ENCODE results near the gene CCDC146. TPM values are rescaled to one million over a fixed set of nuclear protein-coding genes. Genes with fewer than 3 reads are reported as not detected.
A peak's percentile ranks its signal among the peaks of the same experiment; 100 is the strongest.

The CCDC146 gene
- polyA plus RNA-seq, 1 of the 3 experiments (the other 2 are of a cell fraction): 2.7 TPM

DNA sequence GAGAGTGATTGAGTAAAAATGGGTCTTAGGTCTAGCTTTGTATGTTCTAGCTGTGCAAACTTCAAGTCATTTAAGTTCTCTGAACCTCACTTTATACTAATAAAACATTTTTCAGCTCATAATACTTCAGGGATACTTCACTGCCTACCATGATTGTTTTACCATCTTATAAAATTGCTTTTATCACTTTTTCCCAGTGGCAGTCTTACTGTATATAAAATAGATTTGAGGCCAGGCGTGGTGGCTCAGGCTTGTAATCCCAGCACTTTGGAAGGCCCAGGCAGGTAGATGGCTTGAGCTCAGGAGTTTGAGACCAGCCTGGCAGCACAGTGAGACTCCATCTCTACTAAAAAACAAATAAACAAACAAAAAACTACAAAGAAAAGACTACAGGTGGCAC, 59.8 kb downstream of the CCDC146 start (continued):
- no peak for TF ChIP-seq RXRA (IDR thresholded peaks at IDR 0.05; ENCODE audit: borderline replicate concordance, low read depth)
- TF ChIP-seq EP300 (IDR thresholded peaks at IDR 0.05; ENCODE audit: borderline replicate concordance in 1 of 2, low read depth in 1 of 2, low read length in 1 of 2): no peak
- TF ChIP-seq, protein P1, sequence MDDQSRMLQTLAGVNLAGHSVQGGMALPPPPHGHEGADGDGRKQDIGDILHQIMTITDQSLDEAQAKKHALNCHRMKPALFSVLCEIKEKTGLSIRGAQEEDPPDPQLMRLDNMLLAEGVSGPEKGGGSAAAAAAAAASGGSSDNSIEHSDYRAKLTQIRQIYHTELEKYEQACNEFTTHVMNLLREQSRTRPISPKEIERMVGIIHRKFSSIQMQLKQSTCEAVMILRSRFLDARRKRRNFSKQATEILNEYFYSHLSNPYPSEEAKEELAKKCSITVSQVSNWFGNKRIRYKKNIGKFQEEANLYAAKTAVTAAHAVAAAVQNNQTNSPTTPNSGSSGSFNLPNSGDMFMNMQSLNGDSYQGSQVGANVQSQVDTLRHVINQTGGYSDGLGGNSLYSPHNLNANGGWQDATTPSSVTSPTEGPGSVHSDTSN (IDR thresholded peaks at IDR 0.05): no peak

DNA sequence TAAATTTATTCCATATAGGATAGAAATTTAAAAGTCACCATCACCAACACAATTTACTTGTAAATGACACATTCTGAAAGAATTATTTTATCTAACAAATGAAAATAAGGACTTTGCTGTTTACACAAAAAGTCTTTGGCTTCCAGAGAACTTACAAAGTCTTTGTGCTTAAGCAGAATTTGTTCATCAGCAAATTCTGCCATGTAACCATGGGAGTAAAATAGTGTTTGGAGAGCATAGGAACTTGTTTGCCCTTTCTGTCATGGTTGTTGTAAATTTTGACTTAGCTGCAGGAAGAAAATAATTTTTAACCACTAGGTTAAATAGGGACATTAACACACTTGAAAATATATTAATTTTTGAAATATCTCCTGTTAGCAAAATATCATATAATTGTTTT, 62.0 kb downstream of the CCDC146 start:
- Histone ChIP-seq H3K4me3 (ENCODE audit: low read depth in 2 of 2, low read length in 1 of 2) (no peak overlapping the region), H3K9me3 (no peaks in the 10 kb centered on the region), H3K9me2 (no peaks in the 10 kb centered on the region), H3K4me1 (ENCODE audit: control insufficient read depth in 1 of 2, insufficient read depth in 2 of 2, low read depth in 1 of 2, low read length in 1 of 2) (peaks cover 4 to 5% of the 10 kb centered on the region in 2 experiments; a peak in 2 of 4 replicates), H3K27ac (ENCODE audit: low read depth in 2 of 2, low read length in 1 of 2) (peak overlapping the region in 1 of 2 experiments; percentile 55; a peak in 1 of 4 replicates), H3K36me3 (replicated peaks in 1 of 2; ENCODE audit: control insufficient read depth in 1 of 2, insufficient read depth in 2 of 2, low read length in 1 of 2) (no peaks in the 10 kb centered on the region), H4K20me1 (ENCODE audit: insufficient read depth) (no peaks in the 10 kb centered on the region), H3K9ac (no peak overlapping the region), H3K27me3 (ENCODE audit: insufficient read depth) (no peaks in the 10 kb centered on the region), H3F3A (replicated peaks; ENCODE audit: insufficient read depth) (peaks cover 6% of the 10 kb centered on the region), H3K4me2 (no peak overlapping the region), H2AFZ (ENCODE audit: low read depth) (no peak overlapping the region), H3K79me2 (ENCODE audit: insufficient read depth) (no peaks in the 10 kb centered on the region)
- no peak for DNase-seq
- TF ChIP-seq RXRA (IDR thresholded peaks at IDR 0.05; ENCODE audit: borderline replicate concordance, low read depth) (no peak), FOSL2 (IDR thresholded peaks at IDR 0.05; ENCODE audit: borderline replicate concordance, low read depth) (no peak), CHD2 (IDR thresholded peaks at IDR 0.05; ENCODE audit: low read length, partially characterized antibody) (no peak), SIN3A (IDR thresholded peaks at IDR 0.05; ENCODE audit: borderline replicate concordance, low read depth, low read length) (no peak), MXI1 (IDR thresholded peaks at IDR 0.05; ENCODE audit: low read depth, low read length) (no peak), TCF12 (IDR thresholded peaks at IDR 0.05) (no peak), EP300 (IDR thresholded peaks at IDR 0.05; ENCODE audit: borderline replicate concordance in 1 of 2, low read depth in 1 of 2, low read length in 1 of 2) (no peak), RAD21 (IDR thresholded peaks at IDR 0.05; ENCODE audit: low read length) (no peak), TAF1 (IDR thresholded peaks at IDR 0.05; ENCODE audit: borderline replicate concordance, low read depth, low read length) (no peak), FOXM1 (IDR thresholded peaks at IDR 0.05; ENCODE audit: low read depth) (no peak), NRF1 (IDR thresholded peaks at IDR 0.05; ENCODE audit: low read depth, low read length) (no peak), JUND (IDR thresholded peaks at IDR 0.05) (no peak), ELF1 (IDR thresholded peaks at IDR 0.05) (no peak), FOXJ3 (CRISPR knock-in tag; IDR thresholded peaks at IDR 0.05) (no peak), TEAD4 (IDR thresholded peaks at IDR 0.05; ENCODE audit: borderline replicate concordance, insufficient read depth) (no peak)
- TF ChIP-seq, protein P2, sequence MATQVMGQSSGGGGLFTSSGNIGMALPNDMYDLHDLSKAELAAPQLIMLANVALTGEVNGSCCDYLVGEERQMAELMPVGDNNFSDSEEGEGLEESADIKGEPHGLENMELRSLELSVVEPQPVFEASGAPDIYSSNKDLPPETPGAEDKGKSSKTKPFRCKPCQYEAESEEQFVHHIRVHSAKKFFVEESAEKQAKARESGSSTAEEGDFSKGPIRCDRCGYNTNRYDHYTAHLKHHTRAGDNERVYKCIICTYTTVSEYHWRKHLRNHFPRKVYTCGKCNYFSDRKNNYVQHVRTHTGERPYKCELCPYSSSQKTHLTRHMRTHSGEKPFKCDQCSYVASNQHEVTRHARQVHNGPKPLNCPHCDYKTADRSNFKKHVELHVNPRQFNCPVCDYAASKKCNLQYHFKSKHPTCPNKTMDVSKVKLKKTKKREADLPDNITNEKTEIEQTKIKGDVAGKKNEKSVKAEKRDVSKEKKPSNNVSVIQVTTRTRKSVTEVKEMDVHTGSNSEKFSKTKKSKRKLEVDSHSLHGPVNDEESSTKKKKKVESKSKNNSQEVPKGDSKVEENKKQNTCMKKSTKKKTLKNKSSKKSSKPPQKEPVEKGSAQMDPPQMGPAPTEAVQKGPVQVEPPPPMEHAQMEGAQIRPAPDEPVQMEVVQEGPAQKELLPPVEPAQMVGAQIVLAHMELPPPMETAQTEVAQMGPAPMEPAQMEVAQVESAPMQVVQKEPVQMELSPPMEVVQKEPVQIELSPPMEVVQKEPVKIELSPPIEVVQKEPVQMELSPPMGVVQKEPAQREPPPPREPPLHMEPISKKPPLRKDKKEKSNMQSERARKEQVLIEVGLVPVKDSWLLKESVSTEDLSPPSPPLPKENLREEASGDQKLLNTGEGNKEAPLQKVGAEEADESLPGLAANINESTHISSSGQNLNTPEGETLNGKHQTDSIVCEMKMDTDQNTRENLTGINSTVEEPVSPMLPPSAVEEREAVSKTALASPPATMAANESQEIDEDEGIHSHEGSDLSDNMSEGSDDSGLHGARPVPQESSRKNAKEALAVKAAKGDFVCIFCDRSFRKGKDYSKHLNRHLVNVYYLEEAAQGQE (IDR thresholded peaks at IDR 0.05; ENCODE audit: low read depth, low read length): no peak
- TF ChIP-seq, protein P3, sequence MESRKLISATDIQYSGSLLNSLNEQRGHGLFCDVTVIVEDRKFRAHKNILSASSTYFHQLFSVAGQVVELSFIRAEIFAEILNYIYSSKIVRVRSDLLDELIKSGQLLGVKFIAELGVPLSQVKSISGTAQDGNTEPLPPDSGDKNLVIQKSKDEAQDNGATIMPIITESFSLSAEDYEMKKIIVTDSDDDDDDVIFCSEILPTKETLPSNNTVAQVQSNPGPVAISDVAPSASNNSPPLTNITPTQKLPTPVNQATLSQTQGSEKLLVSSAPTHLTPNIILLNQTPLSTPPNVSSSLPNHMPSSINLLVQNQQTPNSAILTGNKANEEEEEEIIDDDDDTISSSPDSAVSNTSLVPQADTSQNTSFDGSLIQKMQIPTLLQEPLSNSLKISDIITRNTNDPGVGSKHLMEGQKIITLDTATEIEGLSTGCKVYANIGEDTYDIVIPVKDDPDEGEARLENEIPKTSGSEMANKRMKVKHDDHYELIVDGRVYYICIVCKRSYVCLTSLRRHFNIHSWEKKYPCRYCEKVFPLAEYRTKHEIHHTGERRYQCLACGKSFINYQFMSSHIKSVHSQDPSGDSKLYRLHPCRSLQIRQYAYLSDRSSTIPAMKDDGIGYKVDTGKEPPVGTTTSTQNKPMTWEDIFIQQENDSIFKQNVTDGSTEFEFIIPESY (IDR thresholded peaks at IDR 0.05; ENCODE audit: borderline replicate concordance, low read depth): no peak
- TF ChIP-seq, protein P4, sequence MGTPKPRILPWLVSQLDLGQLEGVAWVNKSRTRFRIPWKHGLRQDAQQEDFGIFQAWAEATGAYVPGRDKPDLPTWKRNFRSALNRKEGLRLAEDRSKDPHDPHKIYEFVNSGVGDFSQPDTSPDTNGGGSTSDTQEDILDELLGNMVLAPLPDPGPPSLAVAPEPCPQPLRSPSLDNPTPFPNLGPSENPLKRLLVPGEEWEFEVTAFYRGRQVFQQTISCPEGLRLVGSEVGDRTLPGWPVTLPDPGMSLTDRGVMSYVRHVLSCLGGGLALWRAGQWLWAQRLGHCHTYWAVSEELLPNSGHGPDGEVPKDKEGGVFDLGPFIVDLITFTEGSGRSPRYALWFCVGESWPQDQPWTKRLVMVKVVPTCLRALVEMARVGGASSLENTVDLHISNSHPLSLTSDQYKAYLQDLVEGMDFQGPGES (IDR thresholded peaks at IDR 0.05; ENCODE audit: low read depth, low read length): no peak
- CTCF ChIA-PET: interaction anchor here (1.5 kb wide), 1 partner anchor 147 kb away, joined by 3 read pairs; no protein-coding TSS in a partner anchor
- POLR2A ChIA-PET: no interaction called here
